Hepatocyte (in vitro differentiated cells): ENCODE data around the gene NUP133. TPM values are rescaled to one million over a fixed set of nuclear protein-coding genes. Genes with fewer than 3 reads are reported as not detected.

Experiments used
- DNase-seq: peaks from one replicate; pipeline ENCODE4 v3.0.0-alpha.2; 2016; ENCODE audit warnings: low spot score
- H2AFZ ChIP-seq: fragments of 200-600 bp; sonication (generic); 2 replicates; pipeline ENCODE4 v1.6.0; 2016; ENCODE audit warnings: antibody characterized with exemption, mild to moderate bottlenecking
- H3K27ac ChIP-seq: fragments of 200-600 bp; sonication (generic); 2 replicates; pipeline ENCODE4 v1.5.1; 2016; ENCODE audit warnings: mild to moderate bottlenecking
- H3K27me3 ChIP-seq: fragments of 200-600 bp; sonication (generic); 2 replicates; pipeline ENCODE4 v1.6.1; 2016
- H3K36me3 ChIP-seq: fragments of 200-600 bp; sonication (generic); replicated peaks from 2 replicates; pipeline ENCODE4 v1.5.1; 2016; ENCODE audit warnings: low read depth; ENCODE audit not compliant: insufficient read depth
- H3K4me1 ChIP-seq: fragments of 200-600 bp; sonication (generic); 2 replicates; pipeline ENCODE4 v1.5.1; 2016; ENCODE audit warnings: mild to moderate bottlenecking, moderate library complexity; ENCODE audit not compliant: insufficient read depth
- H3K4me2 ChIP-seq: fragments of 200-600 bp; sonication (generic); 2 replicates; pipeline ENCODE4 v1.6.0; 2016
- H3K4me3 ChIP-seq: fragments of 200-600 bp; sonication (generic); 2 replicates; pipeline ENCODE4 v1.5.1; 2016; ENCODE audit warnings: mild to moderate bottlenecking
- H3K79me2 ChIP-seq: fragments of 200-600 bp; sonication (generic); 2 replicates; pipeline ENCODE4 v1.6.0; 2017; ENCODE audit warnings: mild to moderate bottlenecking
- H3K9me2 ChIP-seq: fragments of 200-600 bp; sonication (generic); replicated peaks from 2 replicates; pipeline ENCODE4 v1.6.0; 2017; ENCODE audit warnings: mild to moderate bottlenecking; ENCODE audit not compliant: insufficient read depth
- H3K9me3 ChIP-seq: fragments of 200-600 bp; sonication (generic); 2 replicates; pipeline ENCODE4 v1.5.1; 2016; ENCODE audit warnings: low read depth, mild to moderate bottlenecking
- H4K20me1 ChIP-seq: fragments of 200-600 bp; sonication (generic); 2 replicates; pipeline ENCODE4 v1.6.0; 2016; ENCODE audit warnings: mild to moderate bottlenecking; ENCODE audit not compliant: insufficient read depth, poor library complexity, severe bottlenecking
- CTCF ChIP-seq: fragments of 200-600 bp; sonication (generic); IDR thresholded peaks from 2 replicates; pipeline ENCODE4 v1.5.1; 2016; ENCODE audit warnings: antibody characterized with exemption, mild to moderate bottlenecking; ENCODE audit not compliant: poor library complexity
- EZH2 ChIP-seq: fragments of 200-600 bp; sonication (generic); IDR thresholded peaks from 2 replicates; pipeline ENCODE4 v1.6.1; 2016; ENCODE audit warnings: antibody characterized with exemption, mild to moderate bottlenecking, borderline replicate concordance
- EZH2phosphoT487 ChIP-seq: fragments of 200-600 bp; sonication (generic); IDR thresholded peaks from one replicate; pipeline ENCODE4 v1.6.1; 2018; ENCODE audit warnings: antibody characterized with exemption, mild to moderate bottlenecking, low read depth, moderate library complexity; ENCODE audit not compliant: unreplicated experiment, severe bottlenecking
- WGBS: methylation state at CpG from one replicate; pipeline ENCODE4 v1.1.6; 2016; ENCODE audit warnings: low lambda C conversion rate; ENCODE audit errors: missing lambda C conversion rate; 5-methylcytosine and 5-hydroxymethylcytosine counted together
- polyA plus RNA-seq: library from polyadenylated mRNA; unstranded; fragments of >200 nt; fragmentation: Nextera tagmentation; extraction: Ambion mirVana; gene quantifications from 2 replicates; pipeline ENCODE4 v1.2.1, GENCODE V29; 2016
- total RNA-seq: library from RNA; depleted of rRNA; stranded (reverse); fragments of >200 nt; gene quantifications from 2 replicates; pipeline ENCODE4 v1.2.3, GENCODE V29; 2014

The NUP133 gene
- total and polyA plus RNA-seq, 2 experiments from 2014 or later = 18.8 to 33.2 TPM

- no peak overlapping the region for H2AFZ ChIP-seq
- no peak overlapping the region for H3K4me3 ChIP-seq
- H3K27me3 ChIP-seq = no peaks in the 10 kb centered on the region
- 88% methylated on average over 5 of the region's 5 CpGs for WGBS
- peak; percentile 38 for DNase-seq
- no peaks in the 10 kb centered on the region for H3K4me1 ChIP-seq
- H4K20me1 ChIP-seq = no peaks in the 10 kb centered on the region
- no peaks in the 10 kb centered on the region for H3K9me2 ChIP-seq
- H3K36me3 ChIP-seq = no peaks in the 10 kb centered on the region
- peak; percentile 54 for TF ChIP-seq CTCF
- no peak for TF ChIP-seq EZH2phosphoT487
- TF ChIP-seq EZH2 = no peak
- no peaks in the 10 kb centered on the region for H3K9me3 ChIP-seq
- no peak overlapping the region for H3K4me2 ChIP-seq
- no peaks in the 10 kb centered on the region for H3K79me2 ChIP-seq
- H3K27ac ChIP-seq = no peak overlapping the region
Observed at GRCh38 chr1:229452956-229453801, 55.0 kb downstream of the NUP133 start.

- Histone ChIP-seq H4K20me1 (no peaks in the 10 kb centered on the region), H3K36me3 (no peaks in the 10 kb centered on the region)
Observed at GRCh38 chr1:229448845-229449244, 59.3 kb downstream of the NUP133 start.

GRCh38 chr1:229448354-229448753 lies 59.8 kb downstream of the NUP133 start:
- Histone ChIP-seq H3K4me1 (no peaks in the 10 kb centered on the region), H4K20me1 (no peaks in the 10 kb centered on the region), H3K4me3 (no peak overlapping the region), H3K4me2 (no peak overlapping the region), H3K27me3 (no peaks in the 10 kb centered on the region), H3K9me2 (no peaks in the 10 kb centered on the region), H3K27ac (no peak overlapping the region), H3K79me2 (no peaks in the 10 kb centered on the region), H3K9me3 (no peaks in the 10 kb centered on the region), H2AFZ (no peak overlapping the region), H3K36me3 (no peaks in the 10 kb centered on the region)
- TF ChIP-seq EZH2phosphoT487 (no peak), EZH2 (no peak), CTCF (no peak)
- 96% methylated on average over 7 of the region's 7 CpGs for WGBS
- DNase-seq = no peak

More at GRCh38 chr1:229448845-229449244, 59.3 kb downstream of the NUP133 start:
- Histone ChIP-seq H3K9me2 (no peaks in the 10 kb centered on the region), H3K4me3 (no peak overlapping the region), H2AFZ (no peak overlapping the region), H3K4me2 (no peak overlapping the region), H3K4me1 (no peaks in the 10 kb centered on the region), H3K9me3 (no peaks in the 10 kb centered on the region), H3K27me3 (no peaks in the 10 kb centered on the region), H3K27ac (no peak overlapping the region), H3K79me2 (no peaks in the 10 kb centered on the region)
- 69% methylated on average over 2 of the region's 2 CpGs for WGBS
- TF ChIP-seq CTCF (no peak), EZH2 (no peak)
- no peak for DNase-seq
